Measurements from ENCODE around the gene RBMXL3.

Gene RBMXL3

GRCh38 chrX:115234461-115234860 is 45.3 kb downstream of the RBMXL3 start:
- DNase-seq, result no peak

- DNase-seq, result no peak
These were observed 47.4 kb downstream of the RBMXL3 start for GRCh38 chrX:115236560-115236959.

GRCh38 chrX:115237056-115237455 is 47.8 kb downstream of the RBMXL3 start:
- no peak for DNase-seq
